ENCODE data around the gene COA1.
A peak's percentile ranks its signal among the peaks of the same experiment; 100 is the strongest.

COA1 gene

GRCh38 chr7:43758822-43759683, 29.7 kb upstream of the COA1 start:
- DNase-seq: peak; percentile 61
- no peaks in the 10 kb centered on the region for H3K9me3 ChIP-seq
- no peaks in the 10 kb centered on the region for H3K27me3 ChIP-seq
- peaks cover 16% of the 10 kb centered on the region for H3K4me1 ChIP-seq
- peak overlapping the region; percentile 69 for H3K4me3 ChIP-seq (ENCODE audit: low read depth, low read length)
- no peaks in the 10 kb centered on the region for H3K36me3 ChIP-seq
- TF ChIP-seq, protein P1, sequence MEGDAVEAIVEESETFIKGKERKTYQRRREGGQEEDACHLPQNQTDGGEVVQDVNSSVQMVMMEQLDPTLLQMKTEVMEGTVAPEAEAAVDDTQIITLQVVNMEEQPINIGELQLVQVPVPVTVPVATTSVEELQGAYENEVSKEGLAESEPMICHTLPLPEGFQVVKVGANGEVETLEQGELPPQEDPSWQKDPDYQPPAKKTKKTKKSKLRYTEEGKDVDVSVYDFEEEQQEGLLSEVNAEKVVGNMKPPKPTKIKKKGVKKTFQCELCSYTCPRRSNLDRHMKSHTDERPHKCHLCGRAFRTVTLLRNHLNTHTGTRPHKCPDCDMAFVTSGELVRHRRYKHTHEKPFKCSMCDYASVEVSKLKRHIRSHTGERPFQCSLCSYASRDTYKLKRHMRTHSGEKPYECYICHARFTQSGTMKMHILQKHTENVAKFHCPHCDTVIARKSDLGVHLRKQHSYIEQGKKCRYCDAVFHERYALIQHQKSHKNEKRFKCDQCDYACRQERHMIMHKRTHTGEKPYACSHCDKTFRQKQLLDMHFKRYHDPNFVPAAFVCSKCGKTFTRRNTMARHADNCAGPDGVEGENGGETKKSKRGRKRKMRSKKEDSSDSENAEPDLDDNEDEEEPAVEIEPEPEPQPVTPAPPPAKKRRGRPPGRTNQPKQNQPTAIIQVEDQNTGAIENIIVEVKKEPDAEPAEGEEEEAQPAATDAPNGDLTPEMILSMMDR (IDR thresholded peaks at IDR 0.05; ENCODE audit: low read depth, low read length): no peak

DNA sequence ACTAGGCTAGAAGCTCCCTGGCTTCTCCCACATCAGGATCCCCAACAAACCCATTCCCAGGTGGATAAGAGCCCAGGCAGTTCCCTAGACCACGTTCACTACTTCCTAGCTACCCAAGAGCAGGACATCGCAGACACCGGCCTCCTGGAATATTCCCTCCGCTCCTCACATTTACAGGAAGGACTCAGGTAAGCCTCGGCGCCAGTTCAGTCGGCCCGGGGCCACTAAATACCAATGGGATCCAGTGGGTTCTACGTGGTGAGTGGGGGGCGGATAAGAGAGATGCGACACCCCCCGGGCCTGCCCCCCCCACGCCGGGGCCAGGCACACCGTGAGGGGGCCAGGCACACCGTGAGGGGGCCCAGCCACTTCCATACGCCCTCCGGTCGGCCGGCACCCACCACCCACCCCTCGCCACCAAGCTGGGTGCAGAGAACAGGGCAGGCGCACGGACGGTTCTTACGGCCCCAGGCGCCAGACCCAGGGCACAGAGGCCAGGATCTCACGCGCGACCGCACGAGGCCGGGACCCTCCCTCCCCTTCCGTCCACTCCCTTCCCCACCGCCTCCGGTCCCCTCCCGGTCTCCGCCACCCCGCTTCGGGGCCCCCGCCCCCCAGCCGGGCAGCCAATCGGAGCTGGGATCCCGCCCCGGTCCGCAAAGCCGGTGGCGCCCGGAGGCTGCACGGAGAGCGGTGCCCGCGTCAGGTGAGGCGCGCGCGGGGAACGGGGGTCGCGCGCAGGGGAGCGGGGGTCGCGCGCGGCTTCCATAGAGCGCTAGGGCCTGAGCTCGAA, 28.9 kb upstream of the COA1 start, which contains the start of gene BLVRA:
Gene BLVRA (plus strand): TSS at position 652 of the 793 bp plus-strand sequence. CDS start 12,479 bp downstream, outside the sequence.
- H3K36me3 ChIP-seq: no peaks in the 10 kb centered on the region
- H3K4me3 ChIP-seq (ENCODE audit: low read depth, low read length): peak within 1 kb of the TSS; percentile 69
- DNase-seq: peak; percentile 81
- H3K27me3 ChIP-seq: no peaks in the 10 kb centered on the region
- H3K9me3 ChIP-seq: no peaks in the 10 kb centered on the region
- TF ChIP-seq, protein P1 (IDR thresholded peaks at IDR 0.05; ENCODE audit: low read depth, low read length): no peak
- H3K4me1 ChIP-seq: peaks cover 15% of the 10 kb centered on the region

DNA sequence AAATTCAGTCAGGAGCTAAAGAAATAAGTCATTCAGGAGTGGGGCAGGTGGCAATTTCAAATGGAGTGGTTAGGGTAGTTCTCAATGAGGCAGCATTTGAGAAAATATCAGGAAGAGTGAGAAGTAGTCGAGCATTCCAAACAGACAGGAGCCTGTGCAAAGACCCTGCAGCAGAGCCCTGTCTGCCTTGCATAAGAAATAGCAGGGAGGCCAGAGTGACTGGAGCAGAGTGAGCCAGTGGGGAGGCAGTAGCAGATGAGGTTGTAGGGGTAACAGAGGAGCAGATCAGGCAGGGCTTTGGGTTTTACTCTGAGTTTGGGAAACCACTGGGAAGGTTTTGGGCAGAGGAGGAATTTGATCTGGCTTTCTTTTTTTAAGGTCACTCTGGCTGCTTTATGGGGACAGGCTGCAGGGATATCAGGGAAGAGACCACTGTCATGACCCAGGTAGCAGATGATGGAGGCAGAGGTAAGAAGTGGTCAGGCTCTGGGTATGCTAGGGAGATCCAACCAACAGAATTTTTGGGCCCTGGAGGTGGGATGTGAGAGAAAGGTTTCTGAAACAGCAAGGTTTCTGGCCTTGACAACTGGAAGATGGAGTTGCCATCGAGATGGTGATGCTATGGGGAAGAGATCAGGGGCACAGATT, 27.9 kb upstream of the COA1 start:
- DNase-seq: no peak
- Histone ChIP-seq H3K4me1 (peaks cover 15% of the 10 kb centered on the region), H3K27me3 (no peaks in the 10 kb centered on the region), H3K4me3 (ENCODE audit: low read depth, low read length) (no peak overlapping the region), H3K9me3 (0 out of 2 replicates have a peak, but pooled peaks cover 4% of the 10 kb centered on the region), H3K36me3 (no peaks in the 10 kb centered on the region)
- TF ChIP-seq, protein P1 (IDR thresholded peaks at IDR 0.05; ENCODE audit: low read depth, low read length): no peak

DNA sequence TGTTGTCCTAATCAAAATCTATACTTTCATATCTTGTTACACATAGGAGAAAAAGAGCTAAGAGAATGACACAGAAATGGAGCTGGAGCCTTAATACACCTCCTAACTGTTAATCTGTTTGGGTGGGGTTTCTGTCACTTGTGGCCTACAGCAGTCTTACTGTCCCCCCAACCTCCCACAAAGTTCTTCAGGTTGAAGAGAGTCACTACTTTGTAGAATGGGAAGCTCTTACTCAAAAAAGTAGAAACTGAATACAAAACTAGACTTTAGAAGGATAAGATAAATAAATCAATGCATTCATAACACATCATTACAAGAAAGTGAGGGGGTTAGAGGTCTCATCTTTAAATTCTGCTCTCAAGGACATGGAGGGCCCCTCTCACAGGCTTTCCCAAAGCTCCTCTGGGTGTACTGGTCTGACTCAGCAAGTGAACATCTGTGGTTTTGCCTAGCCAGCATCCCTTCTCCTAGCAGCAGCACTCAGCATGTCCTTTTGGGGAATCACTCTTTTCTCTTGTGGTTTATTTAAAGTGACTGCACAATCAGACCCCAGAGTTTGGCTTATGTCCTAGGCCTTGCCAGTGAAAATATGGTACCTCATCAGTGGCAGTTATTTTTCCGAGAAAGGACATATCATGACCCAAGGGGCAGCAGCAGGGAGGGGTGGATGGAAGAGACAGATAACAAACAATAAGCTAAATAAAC, 27.2 kb upstream of the COA1 start:
- DNase-seq: no peak
- TF ChIP-seq, protein P1 (IDR thresholded peaks at IDR 0.05; ENCODE audit: low read depth, low read length): no peak
- H3K27me3 ChIP-seq: no peaks in the 10 kb centered on the region
- no peaks in the 10 kb centered on the region for H3K36me3 ChIP-seq
- 0 out of 2 replicates have a peak, but pooled peaks cover 4% of the 10 kb centered on the region for H3K9me3 ChIP-seq
- peaks cover 15% of the 10 kb centered on the region for H3K4me1 ChIP-seq
- H3K4me3 ChIP-seq (ENCODE audit: low read depth, low read length): no peak overlapping the region

GRCh38 chr7:43754596-43754995, 25.3 kb upstream of the COA1 start:
- TF ChIP-seq, protein P1 (IDR thresholded peaks at IDR 0.05; ENCODE audit: low read depth, low read length): no peak
- Histone ChIP-seq H3K4me1 (peaks cover 20% of the 10 kb centered on the region), H3K27me3 (no peaks in the 10 kb centered on the region), H3K9me3 (0 out of 2 replicates have a peak, but pooled peaks cover 4% of the 10 kb centered on the region), H3K4me3 (ENCODE audit: low read depth, low read length) (no peak overlapping the region), H3K36me3 (no peaks in the 10 kb centered on the region)
- peak; percentile 48 for DNase-seq
